ENCODE results near the gene CSPG4.
"Not testable (repeated sequence)": the region's sequence is repeated elsewhere in the genome, so short reads cannot be mapped to it uniquely, and the experiment has no call there.

Gene CSPG4

DNA sequence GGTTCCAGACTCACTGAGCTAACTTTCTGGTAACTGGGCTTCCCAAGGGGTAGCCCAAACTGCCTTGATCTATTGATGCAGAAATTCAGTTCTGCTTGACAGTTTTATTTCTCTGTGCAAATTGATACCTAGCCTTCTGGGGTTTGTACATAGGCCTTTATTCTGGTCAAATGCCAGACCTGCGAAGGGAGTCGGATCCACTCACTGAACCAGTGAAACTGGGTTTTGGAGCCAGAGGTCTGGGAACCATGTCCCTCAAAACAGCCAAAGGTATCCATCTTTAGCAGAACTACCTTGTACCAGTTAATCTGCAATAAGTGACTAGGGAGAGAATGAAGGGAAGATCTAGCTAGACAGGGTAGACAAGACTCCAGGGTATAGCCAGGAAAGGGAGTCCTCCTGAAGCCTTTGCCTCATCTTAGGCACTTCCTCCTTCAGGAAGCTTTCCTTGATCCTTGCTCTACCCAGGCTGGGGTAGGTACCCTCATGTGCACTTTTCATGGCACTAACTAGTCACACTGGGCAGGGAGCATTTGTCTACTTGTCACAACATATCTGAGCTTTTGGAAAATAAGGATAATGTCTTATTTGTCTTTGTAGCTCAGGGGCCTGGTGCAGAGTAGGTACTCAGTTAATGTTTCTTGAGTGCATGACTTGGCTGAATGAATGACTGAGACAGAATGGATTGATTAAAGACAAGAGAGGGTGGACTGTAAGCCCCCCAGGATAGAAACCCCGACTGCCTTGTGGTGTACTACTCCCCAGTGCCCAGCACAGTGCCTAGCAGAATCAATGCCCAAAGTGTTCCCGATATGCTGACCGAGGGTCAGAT is 66.3 kb downstream of the CSPG4 start:
- DNase-seq, result no peak

DNA sequence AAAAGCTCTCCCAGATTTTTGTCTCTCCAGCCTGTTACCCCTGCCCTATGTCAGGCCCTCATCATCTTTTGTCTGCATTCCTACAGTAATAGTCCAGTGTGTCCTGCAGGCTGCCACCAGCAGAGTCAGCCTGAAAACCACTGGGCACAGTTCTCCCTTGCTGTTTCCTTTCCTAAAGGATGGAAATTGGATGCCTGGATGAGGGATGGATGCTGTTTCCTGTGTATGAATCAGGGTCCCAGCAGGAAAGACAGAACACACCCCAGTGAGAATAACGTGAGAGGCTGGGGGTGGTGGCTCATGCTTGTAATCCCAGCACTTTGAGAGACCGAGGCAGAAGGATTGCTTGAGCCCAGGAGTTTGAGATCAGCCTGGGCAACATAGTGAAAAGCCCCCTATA is 68.3 kb downstream of the CSPG4 start:
- no peak for DNase-seq

DNA sequence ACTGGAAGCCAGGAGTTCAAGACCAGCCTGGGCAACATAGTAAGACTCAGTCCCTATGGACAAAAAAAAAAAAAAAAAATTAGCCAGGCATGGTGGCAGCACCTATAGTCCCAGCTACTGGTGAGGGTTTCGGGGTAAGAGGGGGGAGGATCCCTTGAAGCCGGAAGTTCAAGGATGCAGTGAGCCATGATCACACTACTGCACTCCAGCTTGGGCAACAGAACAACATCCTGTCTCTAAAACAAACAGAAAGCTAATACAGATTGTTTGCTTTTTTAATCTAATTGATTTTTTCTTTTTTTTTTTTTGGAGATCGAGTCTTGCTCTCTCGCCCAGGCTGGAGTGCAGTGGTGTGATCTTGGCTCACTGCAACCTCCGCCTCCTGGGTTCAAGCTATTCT is 71.0 kb downstream of the CSPG4 start:
- no peak for DNase-seq

DNA sequence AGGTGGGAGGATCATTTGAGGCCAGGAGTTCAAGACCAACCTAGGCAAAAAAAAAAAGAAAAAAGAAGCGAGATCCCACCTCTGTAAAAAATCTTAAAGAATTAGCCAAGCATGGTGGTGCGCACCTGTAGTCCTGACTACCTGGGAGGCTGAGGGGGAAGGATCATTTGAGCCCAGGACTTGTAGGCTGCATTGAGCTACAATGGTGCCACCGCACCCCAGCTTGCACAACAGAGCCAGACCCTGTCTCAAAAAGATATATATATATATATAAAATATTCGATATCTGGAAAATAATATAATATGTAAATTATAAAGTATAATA is 71.5 kb downstream of the CSPG4 start:
- no peak for DNase-seq

DNA sequence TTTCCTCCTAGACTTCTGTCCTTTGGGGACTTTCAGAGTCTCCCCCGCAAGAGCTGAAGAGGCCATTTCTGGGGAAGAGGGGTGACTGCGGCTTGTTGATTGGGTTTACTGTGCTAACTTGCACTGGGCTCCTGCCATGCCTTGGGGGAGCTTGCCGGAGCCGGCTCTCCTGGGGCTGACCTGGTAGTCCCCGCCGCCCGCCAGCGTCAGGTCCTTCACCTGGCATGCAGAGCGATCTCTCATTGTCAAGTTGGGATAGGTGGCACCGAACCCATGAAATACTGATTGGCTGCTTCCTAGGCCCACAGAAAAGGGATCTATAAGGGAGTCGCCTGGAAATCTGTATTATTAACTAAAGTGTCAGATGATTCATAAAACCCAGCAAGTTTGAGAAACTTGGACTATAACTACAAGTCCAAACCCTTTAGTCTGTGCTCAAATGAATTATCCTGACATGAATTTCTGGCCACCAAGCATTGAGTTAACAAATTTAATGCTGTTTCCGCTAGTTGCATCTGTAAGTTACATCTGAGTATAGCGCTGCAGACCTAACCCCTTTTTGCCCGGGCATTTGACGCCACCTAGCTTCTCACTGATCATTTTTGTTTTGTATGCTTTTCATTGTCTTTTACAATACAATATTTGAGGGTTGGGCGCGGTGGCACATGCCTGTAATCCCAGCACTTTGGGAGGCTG is 72.0 kb downstream of the CSPG4 start:
- DNase-seq, result peak; percentile 90

DNA sequence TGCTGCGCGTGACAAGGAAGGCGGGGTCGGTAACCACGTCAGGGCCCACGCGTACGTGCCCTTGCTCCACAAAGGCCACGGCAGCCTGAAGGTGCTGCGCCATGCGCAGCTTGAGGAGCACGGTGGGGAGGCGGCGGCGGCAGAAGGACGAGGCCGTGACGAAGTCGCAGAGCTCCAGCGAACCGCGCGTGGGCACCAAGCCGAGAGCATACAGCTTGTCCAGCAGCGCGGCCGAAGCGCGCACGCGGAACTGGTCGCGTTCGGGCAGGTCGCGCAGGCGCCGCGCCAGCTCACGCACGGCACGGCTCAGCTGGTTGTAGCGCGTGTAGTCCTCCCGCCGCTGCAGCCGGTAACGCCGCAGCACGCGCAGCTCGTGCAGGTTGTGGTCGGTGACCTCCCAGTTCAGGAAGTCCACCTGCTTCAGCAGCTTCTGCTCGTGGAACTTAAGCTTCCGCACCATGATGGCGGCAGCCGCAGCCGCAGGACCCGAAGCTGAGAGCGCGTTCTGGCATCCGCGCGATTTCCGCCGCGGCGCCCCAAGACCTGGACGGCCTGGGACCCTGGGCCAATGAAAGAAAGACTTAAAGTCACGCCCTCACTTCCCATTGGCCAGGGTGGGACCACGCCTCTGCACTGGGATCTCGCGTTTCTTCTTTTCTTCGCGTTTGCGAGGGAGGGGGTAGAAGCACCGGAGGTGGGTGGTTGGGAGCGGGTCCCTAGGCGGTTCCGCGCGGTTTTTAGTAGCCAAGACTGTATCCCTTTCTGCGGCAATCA is 72.8 kb downstream of the CSPG4 start, which contains the start of gene IMP3:
Gene IMP3, minus strand, starts transcription at position 516 of the 774 bp plus-strand sequence. Its CDS starts 56 bp downstream, at position 460.
- DNase-seq, result peak; percentile 98

DNA sequence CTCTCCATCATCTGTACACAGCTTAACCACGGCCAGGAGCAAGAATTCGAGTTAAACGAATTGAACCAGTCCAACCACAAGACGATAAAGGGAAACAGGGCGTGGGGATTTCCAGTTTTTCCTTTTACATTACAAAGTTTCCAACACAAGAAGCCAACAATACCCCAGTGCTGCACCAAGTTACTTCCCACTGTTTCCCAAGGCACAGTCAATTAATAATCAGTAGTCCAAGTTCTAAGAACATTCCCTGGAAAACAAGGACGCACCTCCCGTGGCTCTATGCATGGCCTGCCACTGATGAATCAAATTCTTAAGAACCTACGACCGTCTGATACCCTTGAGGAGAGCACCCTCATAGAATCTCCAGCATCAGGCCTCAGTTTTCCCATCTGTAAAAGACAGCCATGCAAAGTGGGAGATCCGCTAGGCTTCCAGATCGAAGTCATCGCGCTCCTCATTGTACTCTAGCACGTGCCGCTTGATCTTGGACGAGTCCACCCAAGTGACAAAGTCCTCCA is 73.4 kb downstream of the CSPG4 start:
- peak; percentile 55 for DNase-seq

DNA sequence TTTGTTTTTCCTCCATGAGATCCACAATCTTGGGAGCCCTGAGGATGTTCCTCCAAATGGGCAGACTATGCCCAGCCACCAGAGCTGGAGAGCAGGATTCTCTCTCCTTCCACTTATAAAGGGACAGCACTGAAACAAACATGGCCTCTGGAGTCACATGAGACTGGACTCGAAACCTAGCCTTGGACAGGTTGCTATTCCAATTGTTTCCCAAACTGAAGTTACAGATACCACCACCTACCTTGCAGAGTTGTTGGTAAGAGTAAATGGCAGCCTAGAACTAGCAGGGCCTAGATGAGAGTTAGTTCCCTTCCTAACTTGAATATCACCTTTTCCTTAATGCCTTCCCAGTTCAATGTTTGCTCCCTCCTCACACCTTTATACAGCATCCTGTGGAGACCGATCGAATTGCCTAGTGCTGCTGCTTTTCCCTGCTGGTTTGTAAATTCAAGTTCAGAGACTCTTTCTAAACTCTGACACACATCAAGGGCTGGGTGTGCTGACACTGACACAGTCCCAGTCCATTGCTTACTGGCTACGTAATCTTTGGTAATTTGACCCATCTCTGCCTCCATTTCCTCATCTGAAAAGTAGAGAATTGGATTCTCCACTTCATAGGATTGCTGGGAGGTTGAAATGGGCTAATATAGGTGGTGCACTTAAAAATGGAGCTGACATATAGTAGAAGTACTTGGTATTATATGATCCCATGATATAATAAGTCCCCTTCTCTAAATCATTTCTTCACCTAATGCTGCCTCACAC is 75.2 kb downstream of the CSPG4 start:
- DNase-seq, result no peak

DNA sequence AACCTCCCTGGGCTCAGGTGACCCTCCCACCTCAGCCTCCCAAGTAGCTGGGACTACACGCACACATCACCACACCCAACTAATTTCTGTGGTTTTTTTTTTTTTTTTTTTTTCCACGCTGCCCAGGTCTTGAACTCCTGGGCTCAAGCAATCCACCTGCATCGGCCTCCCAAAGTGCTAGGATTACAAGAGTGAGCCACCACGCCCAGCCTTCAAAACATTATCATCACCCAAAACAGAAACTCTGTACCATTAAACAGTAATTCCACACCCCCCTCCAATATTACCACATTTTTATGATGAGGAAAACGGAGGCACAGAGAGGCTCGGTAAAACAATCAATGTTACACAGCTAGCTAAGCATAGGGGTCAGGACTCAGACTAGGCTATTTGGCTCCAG is 76.6 kb downstream of the CSPG4 start:
- DNase-seq, result no peak

DNA sequence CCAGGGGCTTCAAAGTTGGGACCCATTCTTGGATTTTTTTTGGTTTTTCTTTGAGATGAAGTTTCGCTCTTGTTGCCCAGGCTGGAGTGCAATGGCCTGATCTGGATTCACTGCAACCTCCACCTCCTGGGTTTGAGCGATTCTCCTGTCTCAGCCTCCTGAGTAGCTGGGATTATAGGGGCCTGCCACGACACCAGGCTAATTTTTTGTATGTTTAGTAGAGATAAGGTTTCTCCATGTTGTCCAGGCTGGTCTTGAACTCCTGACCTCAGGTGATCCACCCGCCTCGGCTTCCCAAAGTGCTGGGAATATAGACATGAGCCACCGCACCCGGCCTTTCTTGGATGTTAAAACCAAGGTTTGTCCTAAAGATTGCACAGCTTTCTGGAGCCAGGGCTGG is 78.7 kb downstream of the CSPG4 start:
- not testable (repeated sequence) for DNase-seq

DNA sequence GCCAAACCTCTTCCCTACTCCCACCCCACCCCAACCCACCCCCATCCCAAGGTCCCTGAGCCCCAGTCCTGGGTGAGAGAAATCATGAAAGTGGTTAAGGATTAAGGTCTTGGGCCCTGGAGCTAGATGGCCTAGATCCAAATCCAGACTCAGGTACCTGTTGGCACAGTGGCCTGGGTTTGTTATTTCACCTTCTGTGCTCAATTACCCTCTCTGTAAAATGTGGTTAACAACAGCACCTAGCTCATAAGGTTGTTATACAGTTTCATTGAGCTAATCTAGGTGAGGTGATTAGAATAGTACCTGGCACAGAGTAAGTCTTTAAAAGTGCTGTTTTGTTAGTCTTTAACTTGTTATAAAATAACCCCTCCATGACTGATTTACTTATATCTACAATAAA is 80.7 kb downstream of the CSPG4 start:
- DNase-seq, result no peak

DNA sequence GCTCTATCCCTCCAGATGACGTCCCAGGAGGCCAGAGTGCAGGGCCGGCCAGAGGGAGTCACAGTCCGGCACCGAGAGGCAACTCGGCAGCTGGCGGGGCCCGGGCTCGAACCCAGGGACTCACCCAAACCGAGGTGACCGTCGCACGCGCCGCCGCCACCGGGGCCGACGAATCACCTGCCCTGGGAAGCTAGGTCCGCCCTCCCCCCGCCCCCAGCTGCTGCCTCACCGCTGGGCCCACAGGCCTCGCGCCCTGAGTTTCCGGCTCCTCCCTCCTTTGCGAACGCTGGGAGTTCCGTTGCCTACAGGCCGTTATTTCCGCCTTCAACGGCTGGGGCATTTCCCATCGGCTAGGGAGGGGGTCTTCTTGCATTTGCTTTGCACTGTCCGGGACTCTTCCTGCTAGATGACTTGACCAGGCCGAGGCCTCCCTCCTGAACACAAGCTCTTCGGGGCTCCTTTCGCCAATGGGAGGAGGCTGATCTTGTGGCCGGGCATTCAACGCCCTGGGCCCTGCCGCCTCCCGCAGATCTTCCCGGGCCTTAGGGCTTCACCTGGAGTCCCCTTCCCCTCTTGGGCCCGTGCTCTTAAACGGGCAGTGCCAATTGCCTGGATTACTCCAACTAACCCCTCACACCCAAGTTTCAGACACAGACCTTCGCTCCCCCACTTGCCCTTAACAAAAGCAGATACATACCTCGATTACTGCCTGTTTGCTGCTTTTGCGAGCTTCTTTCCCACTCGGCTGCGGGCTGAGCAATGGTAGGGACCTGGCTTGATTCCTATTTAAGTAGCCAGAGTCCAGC is 86.9 kb downstream of the CSPG4 start, which contains the start of gene SNUPN:
Gene SNUPN, minus strand, starts transcription at position 184 of the 806 bp plus-strand sequence. CDS start 4,674 bp downstream, outside the sequence.
- peak; percentile 98 for DNase-seq
